ENCODE data around the gene METTL26.
"Not testable (repeated sequence)": the region's sequence is repeated elsewhere in the genome, so short reads cannot be mapped to it uniquely, and the experiment has no call there.

Gene METTL26

DNA sequence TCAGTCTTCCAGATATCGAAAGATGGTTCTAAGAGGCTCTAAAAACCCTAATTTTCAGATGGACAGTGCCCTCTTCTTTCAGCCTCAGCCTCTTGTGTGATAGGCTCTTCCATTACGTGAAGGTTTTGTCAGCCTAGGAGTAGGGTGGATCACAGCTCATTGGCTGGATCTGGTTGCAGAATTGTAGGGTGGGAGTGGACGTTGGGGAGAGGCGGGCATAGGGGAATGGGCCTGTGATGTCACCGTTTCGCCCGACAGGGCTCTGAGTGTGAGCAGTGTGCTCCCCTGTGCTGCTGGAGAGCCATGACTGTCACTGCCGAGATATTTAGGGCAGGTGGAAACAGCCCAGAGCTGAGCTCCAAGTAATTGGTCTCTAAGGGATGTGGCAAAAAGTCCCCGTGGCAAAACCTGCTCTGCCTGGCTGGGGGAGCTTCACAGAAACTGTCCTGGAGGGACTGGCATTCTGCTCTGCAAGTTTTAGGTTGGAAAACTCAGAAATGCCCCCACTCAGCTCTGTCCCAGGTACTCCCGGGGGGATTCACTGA, 11.5 kb downstream of the METTL26 start:
- no peak for DNase-seq

DNA sequence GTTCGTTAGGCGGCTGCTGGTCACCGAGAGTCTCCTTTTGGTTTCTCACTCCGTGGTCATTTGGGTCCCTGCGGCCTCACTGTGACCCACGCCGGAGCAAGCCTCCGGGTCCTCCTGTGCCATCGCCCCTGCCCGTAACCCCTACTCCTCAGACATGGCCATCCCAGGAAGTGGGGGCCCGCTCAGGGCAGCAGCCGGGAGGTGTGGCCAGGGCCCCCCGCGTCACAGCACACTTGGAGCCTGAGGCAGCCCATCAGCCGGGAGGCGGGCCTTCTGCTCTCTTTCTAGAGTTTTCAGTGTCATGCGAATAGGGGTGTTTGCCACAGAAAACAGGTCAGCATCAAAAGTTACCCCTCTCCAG, 13.2 kb downstream of the METTL26 start:
- DNase-seq = no peak

DNA sequence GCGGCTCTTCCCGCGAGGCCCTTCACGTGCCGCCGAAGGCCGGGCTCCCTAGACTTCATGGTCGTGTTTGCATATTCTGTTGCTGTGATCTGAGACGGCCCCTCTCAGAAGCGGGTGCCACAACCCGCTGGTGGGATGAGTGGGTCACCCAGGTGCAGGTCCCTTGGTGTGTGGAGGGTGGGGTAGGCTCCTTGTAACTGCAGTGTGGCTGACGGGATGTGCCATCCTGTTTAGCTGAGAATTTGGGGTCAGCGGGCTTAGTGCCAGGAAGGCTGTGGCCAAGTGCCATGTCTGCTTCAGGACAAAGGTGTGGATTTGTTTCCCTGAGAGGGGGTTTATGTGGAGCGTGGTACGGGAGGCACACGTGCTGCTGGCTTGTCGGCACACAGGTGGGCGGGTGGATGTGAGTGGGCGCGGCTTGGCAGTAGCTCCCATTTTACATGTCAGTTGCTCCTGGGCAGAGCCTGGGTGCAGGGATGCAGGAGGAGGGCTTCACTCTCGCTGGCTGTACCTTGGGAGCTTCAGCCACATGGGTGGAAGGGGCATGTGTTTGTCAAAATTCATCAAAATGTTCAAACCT, 14.5 kb downstream of the METTL26 start:
- DNase-seq = no peak

DNA sequence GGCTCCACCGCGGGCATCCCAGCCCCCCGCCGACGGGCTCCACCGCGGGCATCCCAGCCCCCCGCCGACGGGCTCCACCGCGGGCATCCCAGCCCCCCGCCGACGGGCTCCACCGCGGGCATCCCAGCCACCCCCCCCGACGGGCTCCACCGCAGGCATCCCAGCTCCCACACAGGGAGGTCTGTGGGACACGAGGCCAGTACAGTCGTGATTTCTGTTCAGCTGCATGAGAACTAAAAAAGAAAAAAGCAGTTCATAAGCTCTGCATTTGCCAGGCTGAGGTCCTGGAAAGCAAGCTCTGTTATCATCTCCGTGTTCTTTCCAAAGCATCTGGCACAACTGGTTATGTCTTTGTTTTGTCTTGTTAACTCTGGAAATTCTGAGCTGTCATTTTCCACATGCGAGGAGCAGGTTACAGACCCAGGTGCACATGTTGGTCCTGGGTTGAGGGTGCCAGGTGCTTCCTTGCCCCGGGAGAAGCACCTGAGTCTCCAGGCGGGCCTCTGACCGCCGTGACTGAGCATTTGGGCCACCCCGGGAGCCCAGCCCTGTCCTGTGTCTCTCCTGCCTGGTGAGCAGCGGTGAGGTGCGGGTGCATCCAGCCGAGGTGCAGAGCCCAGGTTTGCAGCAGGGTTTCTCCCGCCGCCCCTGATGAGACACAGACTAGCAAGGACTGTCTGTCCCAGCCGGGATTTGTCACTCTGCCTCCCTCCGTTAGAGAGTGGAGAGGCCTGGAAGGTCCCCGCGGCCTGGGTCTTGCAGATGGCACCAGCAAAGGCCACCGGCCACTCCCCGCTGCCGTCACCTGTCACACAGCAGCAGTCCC, 15.2 kb downstream of the METTL26 start:
- DNase-seq = no peak

DNA sequence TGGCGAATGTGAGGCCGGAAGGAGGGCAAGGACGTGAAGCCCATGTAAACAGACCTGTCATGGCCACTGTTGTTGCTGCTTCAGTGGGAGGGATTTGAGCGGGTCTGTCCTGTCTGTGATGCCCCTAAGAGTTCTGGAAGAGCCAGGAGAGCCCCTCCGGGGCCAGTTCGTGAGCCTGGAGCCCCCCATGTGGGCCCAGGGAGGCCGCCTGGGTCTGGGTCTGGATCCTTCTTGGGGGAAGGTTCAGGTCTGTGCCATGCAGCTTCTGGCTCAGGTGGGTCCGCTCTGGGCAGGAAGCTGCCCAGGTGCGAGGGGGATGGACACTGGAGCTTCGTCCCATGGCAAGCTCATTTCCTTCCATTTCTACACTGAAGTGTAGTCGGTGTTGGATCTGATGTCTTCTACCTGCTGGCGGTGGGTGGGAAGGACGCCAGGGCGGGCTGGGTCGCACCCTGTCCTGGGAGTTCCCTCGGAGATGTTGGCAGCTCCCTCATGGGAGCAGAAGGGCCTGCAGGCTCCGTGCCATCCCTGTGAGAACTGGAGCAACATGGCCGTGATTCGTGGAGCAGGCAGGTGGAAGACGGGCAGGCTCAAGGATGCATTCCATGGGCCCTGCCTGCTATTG, 16.5 kb downstream of the METTL26 start:
- no peak for DNase-seq

DNA sequence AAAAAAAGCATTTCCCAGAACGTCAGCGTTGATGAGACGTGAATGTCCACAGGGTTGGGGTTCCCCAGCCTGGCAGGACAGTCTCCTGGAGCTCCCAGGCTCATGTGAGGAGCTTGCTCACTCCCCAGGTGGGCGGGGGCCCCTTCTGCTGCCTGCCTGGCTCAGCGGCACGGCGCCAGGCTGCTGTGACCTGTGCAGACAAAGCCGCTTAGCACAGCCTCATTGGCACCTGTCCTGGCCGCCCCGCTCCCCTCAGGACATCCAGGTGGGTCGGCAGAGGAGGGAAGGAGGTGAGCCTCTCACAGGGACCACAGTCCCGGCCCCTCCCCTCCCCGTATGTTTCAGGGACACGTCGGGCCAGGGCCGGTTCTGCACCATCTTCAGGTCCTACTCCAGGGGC, 18.2 kb downstream of the METTL26 start:
- no peak for DNase-seq

DNA sequence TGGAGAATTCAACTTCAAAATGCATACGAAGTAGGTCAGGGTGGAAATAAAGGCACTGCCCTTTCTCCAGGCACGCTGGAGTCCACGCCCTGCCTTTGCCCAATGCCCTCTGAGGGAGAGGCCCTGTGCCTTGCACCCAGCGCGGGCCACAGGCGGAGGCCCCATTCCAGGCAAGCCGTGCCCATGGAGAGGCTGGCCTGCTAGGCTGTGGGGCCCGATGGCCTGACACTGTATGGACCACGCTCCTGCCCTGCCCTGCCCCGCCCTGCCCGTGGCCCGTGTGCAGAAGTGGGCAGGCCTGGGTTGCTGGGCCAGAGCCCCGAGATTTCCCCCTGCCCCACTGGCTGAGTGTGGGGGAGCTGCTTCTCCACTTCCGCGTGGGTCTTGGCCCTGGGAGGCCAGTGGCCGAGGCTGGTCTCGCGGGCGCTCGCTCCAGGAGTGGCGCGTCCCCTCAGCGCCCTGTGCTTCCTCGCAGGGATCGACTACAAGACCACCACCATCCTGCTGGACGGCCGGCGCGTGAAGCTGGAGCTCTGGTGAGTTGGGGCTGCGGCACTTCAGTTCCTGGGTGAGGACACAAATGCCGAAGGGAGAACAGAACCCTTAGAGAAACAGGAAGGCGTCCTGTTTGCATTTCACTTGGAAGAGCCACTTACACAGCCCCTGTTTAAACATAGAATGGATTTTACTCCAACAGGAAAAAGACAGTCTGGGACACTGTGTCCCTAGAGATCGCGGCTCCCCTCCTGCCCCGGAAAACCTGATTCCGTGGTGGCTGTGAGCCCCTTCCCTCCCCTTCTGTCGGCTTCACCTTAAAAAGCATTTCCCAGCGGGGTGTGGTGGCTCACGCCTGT, 19.1 kb downstream of the METTL26 start:
- DNase-seq = no peak

GRCh38 chr16:615122-615521, 21.0 kb downstream of the METTL26 start:
- no peak for DNase-seq

GRCh38 chr16:610513-611381, 25.4 kb downstream of the METTL26 start:
- DNase-seq = peak; percentile 70 to 86 (median 76)

DNA sequence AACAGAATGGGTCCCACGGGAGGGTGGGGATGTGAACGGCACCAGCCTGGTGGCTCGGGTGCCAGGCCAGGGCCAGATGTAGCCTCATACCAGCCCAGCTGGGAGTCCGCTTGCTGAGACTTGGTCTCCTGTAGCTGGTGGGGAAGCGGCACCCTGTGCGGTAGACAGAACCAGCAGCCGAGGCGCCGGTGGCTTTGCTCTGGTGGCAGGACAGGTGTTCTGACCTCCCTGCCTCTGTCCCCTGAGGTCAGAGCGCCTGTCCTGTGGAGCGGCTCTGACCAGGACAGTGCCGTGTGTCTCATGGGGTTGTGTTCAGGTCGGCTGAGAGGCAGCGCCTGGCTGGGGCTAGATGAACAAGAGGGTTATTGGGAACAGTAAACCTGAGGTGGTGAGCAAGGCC, 26.1 kb downstream of the METTL26 start:
- DNase-seq = no peak

DNA sequence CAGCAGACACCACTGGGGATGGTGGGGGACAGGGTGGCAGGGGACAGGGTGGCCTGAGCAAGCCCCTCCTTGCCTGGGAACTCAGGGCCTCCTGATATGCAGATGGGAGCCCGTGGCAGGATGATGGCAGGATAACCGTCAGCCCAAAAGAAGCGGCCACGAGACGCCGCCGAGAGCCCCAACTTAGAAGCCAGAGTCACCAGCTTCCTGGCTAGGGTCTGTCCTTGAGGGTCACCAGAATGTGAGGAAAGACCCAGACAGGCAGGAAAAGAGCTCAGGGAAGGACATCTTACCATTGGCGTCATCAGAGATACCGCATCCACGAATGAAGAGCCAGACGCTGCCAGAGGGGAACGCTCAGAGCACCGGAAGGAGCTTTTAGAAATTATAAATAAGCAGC, 26.8 kb downstream of the METTL26 start:
- DNase-seq = no peak

DNA sequence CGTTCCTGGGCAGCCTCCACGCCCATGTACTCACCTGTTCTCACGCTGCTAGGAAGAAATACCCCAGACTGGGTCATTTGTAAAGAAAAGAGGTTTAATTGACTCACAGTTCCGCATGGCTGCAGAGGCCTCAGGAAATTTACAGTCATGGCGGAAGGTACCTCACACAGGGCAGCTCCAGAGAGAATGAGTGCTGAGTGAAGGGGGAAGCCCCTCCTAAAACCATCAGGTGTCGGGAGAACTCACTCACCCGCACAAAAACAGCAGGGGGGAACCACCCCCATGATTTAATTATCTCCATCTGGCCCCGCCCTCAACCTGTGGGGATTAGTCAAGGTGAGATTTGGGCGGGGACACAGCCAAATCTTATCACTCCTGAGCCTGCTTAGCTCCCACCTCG, 28.1 kb downstream of the METTL26 start:
- no peak for DNase-seq

DNA sequence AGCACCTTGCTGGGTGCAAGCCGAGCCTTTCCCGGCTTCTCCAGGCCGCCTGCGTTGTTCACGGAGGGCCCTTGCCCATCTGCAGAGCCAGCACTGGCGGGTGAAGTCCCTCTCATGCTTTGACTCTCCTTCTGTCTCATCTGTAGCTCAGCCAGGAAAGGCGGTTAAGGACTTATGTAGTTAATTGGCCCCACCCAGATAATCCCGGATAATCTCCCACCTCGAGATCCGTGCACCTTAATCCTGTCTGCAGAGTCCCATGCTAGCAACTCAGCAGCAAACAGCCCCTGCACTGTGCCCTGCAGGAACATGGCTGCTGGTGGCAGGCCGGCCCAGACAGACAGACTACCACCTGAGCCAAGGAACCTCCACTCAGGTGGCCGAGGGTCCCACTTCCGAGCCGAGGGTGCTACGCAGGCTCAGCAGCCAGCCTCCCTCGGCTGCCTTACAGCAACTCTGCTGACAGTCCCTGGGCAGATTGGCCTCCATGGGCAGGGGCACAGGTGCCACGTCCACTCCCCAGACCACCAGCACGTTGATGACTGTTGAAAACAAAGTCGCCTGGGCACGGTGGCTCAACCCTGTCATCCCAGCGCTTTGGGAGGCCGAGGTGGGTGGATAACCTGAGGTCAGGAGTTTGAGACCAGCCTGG, 29.3 kb downstream of the METTL26 start:
- no peak for DNase-seq

DNA sequence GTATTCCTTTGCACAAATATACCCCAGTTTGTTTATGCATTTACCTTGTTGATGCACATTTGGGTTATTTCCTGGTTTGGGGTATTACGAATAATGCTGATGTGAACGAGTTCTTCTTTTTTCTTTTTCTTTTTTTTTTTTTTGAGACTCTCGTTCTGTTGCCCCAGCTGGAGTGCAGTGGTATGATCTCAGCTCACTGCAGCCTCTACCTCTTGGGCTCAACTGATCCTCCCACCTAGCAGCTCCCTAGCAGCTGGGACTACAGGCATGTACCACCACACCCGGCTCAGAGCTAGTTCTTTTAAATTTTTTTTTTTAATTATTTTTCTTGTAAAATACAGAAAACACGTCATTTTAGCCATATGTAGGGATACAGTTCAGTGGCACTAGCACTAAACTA, 32.2 kb downstream of the METTL26 start:
- DNase-seq = no peak

GRCh38 chr16:600781-601180, 35.3 kb downstream of the METTL26 start:
- peak in 1 of 4 experiments; percentile 23 for DNase-seq

- DNase-seq = no peak
Observed at GRCh38 chr16:598823-599739, 37.0 kb downstream of the METTL26 start.

GRCh38 chr16:597655-598054, 38.5 kb downstream of the METTL26 start:
- not testable (repeated sequence) for DNase-seq

- DNase-seq = no peak
Observed at GRCh38 chr16:596736-597060, 39.4 kb downstream of the METTL26 start.

DNA sequence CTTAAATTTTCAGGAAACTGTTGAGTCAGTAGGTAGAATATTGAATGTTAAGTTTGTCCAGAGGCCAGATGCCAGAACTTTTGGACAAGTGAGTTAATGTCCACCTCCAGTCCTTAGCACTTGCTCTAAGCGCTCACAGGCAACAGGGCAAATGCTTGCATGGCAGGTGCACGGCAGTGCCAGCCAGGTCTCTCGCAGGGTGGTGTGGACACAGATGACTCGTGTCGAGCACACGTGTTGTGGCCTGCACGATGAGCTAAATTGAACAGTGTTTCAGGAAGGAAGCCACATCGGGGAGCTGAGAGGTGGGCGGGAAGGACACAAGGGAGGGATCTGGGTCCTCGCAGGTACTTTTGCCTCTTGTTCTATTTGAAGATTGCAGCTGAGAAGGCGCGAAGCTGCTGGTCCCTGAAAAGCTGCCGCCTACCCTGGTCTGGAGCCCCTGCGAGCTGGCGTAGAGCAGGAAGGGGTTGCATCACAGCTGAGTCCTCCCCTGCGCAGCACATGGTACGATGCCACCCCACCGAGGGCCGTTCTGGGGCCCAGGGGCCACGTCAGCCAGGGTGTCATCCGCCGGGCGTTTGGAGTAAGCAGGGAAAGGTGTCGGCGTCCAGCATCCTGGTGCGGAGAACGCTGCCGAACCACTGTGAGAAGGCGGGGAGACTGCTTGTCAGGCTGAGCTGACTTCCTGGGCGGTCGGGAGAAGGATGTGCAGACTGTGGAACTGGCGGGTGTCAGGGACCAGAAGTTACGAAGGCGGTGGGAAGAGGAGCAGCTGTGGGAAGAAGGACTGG, 40.0 kb downstream of the METTL26 start:
- DNase-seq = peak; percentile 48 to 65 (median 55)

All from suppressor macrophage (primary cell).